HG02678 (cell line): ENCODE data around the gene RAB22A.

Source experiments
- ATAC-seq: cut with Tn5 transposase; IDR thresholded peaks from one replicate; pipeline ENCODE4 v1.9.1; 2021; ENCODE audit warnings: mild to moderate bottlenecking, moderate library complexity; ENCODE audit not compliant: unreplicated experiment

The RAB22A gene

DNA sequence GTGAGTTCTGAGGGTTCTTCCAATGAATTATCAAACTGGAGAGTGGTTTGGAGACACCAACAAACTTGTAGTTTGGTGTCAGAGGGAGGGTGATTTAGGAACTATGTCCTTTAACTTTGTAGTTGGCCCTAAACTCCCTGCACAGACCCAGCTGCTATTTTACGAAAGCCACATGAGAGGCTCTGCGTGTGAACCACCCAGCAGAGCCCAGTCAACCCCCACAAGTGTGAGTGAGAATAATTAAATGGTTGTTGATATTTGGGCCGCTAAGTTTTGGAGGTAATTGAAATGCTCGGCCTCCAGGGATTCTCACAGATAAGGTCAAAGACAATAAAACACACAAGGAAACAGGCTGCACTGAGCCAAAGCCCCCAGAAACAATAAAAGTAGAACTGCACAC is 72.6 kb downstream of the RAB22A start:
- no peak for ATAC-seq

DNA sequence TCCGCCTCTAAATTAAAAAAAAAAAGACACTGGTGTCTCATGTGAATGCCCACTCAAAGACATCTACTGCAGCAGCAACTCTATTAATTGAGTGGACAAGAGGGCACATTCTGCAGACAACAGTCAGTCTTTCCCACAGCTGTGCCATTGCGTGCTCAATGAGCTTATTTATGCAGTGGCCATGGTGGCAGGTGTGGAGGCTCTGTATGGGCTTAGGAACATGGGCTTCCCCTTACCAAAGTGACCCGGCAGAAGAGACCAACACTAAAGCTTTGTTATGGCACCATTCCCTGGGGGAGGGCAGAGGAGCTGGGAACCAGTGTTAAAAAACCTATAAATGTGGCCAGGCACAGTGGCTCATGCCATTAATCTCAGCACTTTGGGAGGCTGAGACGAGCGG is 75.3 kb downstream of the RAB22A start:
- ATAC-seq = no peak

DNA sequence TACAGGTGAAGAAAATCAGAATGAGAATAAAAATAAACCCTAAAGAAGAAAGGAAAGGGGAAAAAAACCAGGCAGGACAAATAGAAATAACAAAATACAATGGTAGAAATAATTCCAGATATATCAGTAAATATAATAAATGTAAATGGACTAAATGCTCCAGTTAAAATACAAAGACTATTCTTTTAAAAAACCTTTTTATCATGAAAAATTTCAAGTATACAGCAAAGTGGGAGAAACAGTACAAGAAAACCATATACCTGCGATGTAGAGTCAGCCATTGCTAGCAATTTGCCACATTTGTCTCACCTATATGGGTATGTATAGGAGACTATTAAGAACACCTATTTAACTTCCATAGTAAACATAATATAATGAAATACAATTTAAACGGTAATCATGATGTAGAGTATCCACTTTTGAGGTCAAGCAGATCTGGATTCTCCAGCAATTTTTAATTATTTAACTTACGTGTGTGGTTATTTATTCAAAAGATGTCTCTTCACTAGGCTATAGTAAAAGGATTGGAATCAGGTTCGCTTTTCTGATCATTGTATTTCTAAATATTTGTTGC is 78.6 kb downstream of the RAB22A start:
- ATAC-seq = no peak

DNA sequence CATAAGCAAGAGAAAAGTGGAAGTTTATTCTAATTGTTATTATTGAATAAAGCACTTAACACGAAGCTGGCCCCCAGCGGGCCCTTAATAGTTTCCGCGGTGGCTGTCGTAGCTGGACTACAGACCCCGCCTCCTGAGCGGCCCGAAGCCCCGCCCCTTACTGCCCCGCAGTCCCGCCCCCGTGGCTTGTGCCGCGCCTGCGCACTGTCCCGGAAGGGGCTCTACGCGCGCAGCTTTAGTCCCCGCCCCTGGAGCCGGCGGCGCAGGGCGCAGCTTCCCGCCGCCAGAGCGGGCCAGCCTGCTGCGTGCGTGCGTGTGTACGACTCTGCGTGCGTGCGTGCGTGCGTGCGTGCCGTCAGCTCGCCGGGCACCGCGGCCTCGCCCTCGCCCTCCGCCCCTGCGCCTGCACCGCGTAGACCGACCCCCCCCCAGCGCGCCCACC is 79.4 kb downstream of the RAB22A start, which contains the start of gene VAPB:
Gene VAPB, plus strand, starts transcription at position 348 of the 442 bp plus-strand sequence. CDS start 231 bp downstream, outside the sequence.
- peak; percentile 97 for ATAC-seq

DNA sequence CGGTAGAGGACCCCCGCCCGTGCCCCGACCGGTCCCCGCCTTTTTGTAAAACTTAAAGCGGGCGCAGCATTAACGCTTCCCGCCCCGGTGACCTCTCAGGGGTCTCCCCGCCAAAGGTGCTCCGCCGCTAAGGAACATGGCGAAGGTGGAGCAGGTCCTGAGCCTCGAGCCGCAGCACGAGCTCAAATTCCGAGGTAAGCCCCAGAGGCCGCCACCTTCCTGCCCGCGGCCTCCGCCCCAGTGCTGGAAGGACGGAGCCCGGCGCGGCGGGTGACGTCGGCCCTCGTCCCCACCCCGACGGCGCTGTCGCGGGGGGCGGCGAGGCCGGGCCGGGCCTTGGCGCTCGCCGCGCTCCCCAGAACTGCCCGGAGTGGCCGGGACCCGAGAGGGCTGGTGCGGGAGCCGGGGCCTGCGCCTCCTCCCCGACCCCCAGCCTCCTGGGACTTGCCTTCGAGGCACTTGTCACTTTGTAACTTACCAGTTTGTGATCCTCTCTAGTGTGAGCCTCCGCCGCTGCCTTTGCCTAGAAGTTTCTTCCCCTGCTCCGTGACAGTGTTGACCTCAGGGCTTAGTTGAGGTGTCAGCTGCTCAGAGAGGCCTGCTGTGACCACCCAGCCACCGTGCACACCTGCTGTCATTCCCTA is 79.9 kb downstream of the RAB22A start:
- ATAC-seq = peak; percentile 32

DNA sequence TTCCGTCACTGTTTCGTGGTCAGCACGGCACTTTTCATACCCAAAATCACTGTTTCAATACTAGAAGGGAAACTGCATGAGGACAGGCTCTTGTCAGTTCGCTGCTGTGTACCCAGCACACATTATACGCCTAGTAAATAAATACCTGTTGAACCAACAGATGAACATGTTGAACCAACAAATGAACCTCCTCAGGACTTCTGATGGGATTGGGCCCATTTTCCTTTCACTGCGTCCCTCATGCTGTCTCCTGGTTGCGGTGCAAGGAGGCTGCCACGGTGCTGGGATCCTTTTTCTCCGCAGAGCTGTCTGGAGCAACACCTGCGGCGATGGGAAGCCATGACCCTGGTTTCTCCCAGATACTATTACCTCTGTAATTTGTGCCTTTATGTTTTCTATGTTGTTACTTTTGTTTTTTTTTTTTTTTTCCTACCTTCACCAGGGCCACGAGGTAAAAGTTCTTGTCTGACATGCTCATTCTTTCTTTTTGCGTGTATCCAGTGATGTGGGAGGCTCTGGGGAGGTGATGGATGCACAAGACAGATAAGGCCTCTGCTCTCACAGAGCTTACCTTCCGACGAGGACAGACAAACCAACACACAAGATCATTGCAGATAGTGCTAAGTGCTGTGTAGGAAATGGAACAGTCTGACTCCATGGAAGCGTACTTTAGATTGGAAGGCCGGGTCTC is 80.6 kb downstream of the RAB22A start:
- no peak for ATAC-seq

DNA sequence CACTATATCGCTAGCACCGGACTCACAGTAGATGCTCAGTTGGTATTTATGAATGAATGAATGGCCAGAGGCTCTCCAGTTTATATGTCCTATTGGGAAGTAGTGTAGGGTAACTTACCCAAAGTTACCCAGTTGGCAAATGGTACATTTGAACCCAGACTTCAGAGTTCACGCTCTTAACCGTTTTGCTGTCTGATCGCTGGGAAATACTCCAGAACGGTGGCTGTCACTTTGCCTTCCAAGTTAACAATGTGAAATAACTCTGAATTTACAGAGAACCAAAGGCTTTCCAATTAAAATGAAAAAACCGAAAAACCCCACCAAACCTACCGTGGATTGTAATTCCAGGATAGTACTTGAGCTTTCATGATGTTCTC is 81.1 kb downstream of the RAB22A start:
- ATAC-seq = no peak

DNA sequence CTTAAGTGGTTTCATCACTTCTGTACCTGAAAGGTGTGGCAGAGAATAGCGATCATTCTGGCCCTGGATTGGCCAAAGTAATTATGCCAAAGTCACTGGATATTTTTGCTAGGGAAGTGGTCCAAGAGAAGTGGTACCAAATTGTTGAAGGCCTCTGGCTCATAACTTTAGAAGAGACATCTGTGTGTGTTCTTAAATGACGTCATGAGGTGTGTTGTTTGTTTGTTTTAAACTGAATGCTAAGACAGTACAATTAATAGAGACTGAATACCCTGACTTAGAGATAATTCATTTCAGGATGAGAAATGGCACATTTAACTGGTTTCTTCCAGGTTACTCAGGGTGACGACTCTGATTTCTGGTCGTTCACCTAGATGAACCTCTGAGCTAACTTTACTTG is 82.8 kb downstream of the RAB22A start:
- ATAC-seq = no peak

DNA sequence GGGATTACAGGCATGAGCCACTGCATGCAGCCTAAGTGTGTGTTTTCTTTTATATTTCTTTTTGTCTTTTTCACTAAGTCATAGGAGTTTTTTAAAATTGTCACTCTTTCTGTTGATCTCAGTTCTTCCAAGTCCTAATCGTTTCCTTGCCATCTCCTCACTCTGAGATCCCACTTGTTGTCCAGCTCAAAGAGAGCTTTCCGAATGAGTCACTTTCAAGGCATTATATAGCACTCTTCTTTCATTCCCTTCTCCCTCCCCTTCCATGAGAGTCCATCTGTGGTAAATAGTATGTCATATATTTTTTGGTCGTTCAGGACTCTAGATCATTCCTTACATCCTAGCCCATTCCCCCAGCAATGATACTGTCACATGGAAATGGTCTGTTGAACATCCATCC is 83.8 kb downstream of the RAB22A start:
- no peak for ATAC-seq

DNA sequence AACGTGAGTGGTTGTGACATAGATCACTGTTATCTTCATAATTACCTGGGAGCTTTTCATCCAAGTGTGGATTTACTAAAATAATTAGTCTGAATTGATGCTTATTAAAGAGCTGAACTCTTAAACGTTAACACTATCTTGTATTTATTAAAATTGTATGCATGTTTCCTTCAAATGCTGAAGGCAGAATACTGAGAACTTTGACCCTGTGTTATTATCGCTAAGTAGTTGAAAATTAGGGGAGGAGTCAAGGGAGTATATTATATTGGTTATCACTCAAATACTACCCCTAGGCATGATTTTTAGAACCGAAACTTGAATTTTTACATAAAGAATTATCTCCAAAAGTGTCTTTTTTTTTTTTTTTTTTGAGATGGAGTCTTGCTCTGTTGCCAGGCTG is 85.3 kb downstream of the RAB22A start:
- ATAC-seq = no peak

DNA sequence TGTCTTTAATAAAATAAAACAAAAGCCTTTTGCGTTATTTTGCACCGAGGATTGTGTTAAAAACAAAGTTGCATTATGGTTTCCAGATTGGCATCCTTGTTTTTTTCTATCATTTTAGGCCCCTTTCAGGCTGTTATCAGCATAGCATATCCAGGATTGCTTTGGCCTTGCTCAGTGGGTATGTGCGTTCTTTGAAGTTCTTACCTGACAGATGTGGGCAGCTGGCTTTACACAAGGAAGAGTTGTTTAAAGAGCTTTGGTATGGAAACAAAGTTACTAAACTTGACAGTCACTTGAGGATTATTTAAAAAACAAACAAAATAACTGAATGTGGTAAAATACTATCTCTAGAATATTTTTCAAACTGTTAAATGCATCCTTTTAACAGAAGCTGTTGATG is 86.1 kb downstream of the RAB22A start:
- no peak for ATAC-seq

DNA sequence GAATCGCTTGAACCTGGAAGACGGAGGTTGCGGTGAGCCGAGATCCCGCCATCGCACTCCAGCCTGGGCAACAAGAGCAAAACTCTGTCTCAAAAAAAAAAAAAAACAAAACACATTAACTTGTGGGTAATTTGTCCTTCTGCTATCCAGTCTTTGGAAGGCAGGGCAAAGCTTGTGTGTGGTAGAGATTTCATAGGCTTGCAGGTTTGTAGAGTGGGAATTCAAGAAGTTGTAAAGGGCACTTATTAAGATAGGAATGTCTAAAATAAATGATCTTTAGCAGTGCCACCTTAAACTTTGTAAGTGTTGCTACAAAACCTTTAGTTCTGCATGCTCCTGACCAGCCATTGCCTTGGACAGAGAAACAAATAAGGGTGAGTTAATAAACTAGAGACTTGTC is 87.9 kb downstream of the RAB22A start:
- no peak for ATAC-seq

DNA sequence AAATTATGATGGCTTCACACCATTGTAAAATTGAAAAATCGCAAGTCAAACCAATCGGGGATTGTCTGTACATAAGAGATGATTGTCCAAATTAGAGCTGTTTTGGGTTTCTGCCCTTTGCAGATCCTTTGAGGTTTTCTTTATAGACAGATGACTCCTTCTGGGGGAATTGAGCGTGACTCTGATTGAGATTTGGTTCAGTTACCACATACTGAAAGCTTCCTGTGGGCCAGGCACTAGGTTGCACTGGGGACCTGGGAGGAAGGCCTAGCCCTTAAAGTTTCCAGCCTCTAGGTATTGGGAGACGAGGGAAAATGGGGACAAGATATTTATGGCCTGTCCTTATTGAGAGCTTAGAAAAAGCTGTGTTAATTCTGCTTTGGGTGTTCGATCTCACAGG is 88.7 kb downstream of the RAB22A start:
- ATAC-seq = no peak

DNA sequence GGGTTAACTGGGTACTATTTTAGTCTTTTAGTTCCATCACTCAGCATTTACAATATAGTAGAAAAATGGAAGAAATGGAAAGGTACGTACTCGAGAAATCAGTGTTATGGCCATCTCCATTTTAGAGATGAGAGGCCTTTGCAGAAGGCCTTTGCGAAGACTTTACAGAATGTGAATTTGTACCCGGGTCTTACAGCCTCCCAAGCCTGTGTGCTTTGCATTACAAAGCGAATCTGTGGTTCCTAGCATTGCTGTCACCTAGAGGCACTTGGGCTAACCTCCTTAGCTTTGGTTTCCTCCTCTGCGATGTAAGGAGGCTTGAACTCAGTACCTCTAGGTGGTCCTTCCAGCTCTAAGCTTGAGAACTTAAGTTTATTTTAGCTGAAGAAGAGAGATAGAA is 90.4 kb downstream of the RAB22A start:
- ATAC-seq = no peak

DNA sequence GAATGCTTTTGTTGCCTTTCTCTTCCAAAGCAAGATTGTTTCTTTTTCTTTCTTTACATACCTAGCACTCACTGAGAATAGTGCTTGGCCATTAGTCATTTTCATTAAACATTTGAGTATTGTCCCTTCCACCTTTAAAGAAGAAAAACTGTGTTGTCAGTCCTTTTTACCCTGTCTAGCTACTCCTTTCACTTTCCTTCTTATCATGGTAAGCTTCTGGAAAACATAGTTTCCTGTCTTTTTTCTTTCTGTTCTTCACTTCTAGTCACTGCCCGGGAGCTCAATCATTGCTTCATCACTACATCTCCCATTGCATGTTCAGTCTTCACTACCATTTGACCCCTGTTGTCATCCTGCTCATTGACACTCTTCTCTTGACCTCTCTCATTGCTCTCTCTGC is 91.6 kb downstream of the RAB22A start:
- ATAC-seq = no peak

DNA sequence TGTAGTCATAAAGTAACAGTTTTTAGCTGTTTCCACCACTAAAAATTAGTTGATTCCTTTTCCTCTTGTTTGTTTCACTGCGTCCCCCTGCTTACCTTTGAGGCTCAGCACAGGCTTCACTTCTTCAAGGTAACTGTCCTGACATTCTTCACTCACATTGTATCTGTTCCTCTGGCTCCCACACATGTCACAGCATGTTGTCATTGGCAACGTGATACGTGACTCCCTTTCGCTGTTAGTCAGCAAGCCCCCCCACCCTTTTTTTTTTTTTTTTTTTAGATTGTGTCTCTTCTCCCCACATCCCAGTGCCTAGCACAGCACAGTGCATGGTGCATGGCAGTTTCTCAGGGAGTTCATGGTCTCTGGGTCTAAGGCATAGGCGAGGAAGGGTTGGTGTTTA is 92.8 kb downstream of the RAB22A start:
- no peak for ATAC-seq

DNA sequence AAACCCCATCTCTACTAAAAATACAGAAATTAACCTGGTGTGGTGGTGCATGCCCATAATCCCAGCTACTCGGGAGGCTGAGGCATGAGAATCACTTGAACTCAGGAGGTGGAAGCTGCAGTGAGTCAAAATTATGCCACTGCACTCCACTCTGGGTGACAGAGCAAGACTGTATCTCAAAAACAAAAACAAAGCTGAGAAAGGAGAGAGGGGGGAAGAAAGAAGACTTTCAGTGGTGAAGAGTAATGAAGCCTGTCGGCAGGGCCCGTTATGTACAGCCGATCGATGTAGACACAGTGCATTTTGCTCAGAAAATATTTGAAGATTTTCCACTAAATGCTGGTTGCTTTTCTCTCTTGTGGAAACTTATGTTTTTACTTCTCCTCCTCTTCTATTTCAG is 93.3 kb downstream of the RAB22A start:
- peak; percentile 87 for ATAC-seq

DNA sequence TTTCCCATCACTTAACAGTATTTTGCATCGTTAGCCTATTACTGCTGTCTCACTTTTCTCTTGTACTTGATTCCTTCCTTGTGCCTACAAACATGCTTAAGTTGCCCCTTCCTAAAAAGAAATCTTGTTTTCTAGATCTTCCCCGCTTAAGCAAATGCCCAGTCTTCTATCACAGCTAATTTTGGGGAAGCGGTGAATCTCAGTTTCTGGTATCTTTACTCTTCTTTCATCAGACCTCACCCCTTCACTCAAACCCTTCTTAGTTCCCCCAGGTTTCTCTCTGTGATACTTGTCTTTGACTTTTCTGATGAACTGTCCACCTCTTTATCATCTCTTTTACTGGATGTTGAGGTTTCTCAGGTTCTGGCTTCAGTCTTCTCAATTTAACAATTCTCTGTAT is 93.8 kb downstream of the RAB22A start:
- ATAC-seq = peak; percentile 31

DNA sequence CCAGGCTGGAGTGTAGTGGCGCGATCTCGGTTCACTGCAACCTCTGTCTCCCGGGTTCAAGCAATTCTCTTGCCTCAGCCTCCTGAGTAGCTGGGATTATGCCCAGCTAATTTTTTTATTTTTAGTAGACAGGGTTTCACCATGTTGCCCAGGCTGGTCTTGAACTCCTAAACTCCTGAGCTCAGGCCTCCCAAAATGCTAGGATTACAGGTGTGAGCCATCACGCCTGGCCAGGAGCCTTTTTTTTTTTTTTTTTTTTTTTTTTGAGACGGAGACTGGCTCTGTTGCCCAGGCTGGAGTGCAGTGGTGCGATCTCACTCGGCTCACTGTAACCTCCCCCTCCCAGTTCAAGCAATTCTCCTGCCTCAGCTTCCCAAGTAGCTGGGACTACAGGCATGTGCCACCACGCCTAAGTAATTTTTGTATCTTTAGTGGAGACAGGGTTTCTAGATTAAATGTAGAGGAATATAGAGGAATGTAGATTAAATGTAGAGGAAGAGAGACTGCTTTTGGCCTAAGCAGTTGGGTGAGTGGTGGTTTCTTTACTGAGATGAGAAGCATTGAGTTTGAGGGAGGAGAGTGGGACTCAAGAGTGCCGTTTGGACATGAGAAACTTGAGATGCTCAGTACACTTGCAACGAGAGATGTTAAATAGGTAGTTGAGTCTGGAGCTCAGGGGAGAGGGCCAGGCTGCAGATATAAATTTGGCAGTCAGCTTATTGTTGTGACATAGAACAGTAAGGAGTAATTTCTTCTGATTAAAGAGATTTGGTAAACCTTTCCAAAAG is 96.2 kb downstream of the RAB22A start:
- no peak for ATAC-seq

DNA sequence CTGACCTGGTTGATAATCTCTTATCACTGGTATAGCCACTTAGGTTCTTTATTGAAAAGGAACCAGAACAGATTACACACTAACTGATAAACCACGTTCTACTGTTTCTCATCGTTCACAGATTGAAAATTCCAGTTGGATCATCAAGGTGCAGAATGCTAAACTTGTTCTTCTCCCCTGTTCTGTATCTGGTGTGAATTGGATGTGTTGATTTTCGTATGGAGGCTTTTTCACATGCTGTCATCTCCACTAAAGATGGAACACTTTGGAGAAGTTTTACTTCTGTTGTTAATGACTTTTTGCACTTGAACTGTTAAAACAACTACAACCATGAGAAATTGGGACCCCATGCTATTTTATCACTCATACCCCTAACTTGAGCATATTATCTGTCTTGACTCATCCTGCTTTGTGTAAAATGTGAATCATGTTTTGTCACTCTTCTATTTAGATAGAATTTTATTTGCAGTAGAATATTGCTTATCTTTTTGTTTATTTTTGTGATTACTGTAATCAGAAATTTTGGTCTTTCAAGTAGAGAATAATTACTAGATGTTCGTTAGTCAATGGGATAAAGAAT is 97.0 kb downstream of the RAB22A start:
- no peak for ATAC-seq

DNA sequence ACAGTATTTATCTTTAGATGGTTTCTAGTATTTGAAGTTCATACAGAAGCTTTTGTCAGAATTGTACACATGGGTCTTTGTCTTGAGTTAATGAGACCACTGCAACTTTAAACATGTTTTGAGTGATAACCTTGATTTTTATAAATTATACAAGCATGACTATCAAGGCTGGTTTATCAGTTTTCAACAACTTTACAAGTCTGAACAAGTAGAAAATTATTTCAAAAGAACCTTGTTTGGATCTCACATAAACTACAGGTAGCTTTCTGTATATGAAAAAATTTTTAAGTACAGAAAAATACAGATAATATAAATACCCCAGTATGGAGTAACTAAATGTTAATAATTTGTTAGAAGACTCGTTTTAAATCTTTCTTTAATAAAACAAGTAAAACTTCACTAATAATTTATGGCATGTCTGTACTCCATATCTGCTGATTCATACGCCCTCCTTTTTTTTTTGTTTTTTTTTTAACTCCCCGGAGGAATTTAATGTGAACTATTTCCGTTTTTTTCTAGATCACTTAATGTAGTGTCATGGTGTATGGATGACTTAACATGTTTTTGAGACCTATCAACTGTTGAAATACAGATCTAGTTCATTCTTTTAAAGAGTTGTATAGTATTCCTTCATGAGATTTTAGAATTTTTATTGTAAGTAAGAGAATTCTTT is 97.8 kb downstream of the RAB22A start:
- no peak for ATAC-seq
